HG03378 (cell line): ENCODE results near the gene LYG2.
"Not testable (repeated sequence)": the region's sequence is repeated elsewhere in the genome, so short reads cannot be mapped to it uniquely, and the experiment has no call there.

ENCODE experiments used
- ATAC-seq: cut with Tn5 transposase; IDR thresholded peaks from one replicate; pipeline ENCODE4 v1.9.1; 2021; ENCODE audit warnings: mild to moderate bottlenecking, moderate library complexity; ENCODE audit not compliant: unreplicated experiment

LYG2 gene

GRCh38 chr2:99201959-99202678 is 53.3 kb downstream of the LYG2 start:
- ATAC-seq, result no peak

- ATAC-seq, result no peak
Measured at GRCh38 chr2:99200076-99200800, 55.2 kb downstream of the LYG2 start.

- ATAC-seq, result no peak
Measured at GRCh38 chr2:99198103-99198841, 57.2 kb downstream of the LYG2 start.

GRCh38 chr2:99192364-99192763 is 63.1 kb downstream of the LYG2 start:
- not testable (repeated sequence) for ATAC-seq
